ENCODE measurements around the gene LDB2.
A peak's percentile ranks its signal among the peaks of the same experiment; 100 is the strongest.

LDB2 gene

GRCh38 chr4:16682975-16683374 lies 215.5 kb downstream of the LDB2 start:
- DNase-seq: no peak

GRCh38 chr4:16677001-16677944 lies 221.2 kb downstream of the LDB2 start:
- DNase-seq: no peak

- DNase-seq: no peak
Observed at GRCh38 chr4:16676230-16676770, 222.1 kb downstream of the LDB2 start.

GRCh38 chr4:16674082-16674481 lies 224.4 kb downstream of the LDB2 start:
- no peak for DNase-seq

GRCh38 chr4:16672421-16672820 lies 226.0 kb downstream of the LDB2 start:
- DNase-seq: no peak

GRCh38 chr4:16671741-16672140 lies 226.7 kb downstream of the LDB2 start:
- no peak for DNase-seq

- no peak for DNase-seq
Observed at GRCh38 chr4:16670727-16671126, 227.7 kb downstream of the LDB2 start.

- no peak for DNase-seq
Observed at GRCh38 chr4:16669036-16669435, 229.4 kb downstream of the LDB2 start.

- DNase-seq: no peak
Observed at GRCh38 chr4:16668488-16668887, 230.0 kb downstream of the LDB2 start.

GRCh38 chr4:16667464-16667863 lies 231.0 kb downstream of the LDB2 start:
- peak; percentile 91 for DNase-seq

- DNase-seq: no peak
Observed at GRCh38 chr4:16665942-16666551, 232.4 kb downstream of the LDB2 start.

- peak; percentile 75 for DNase-seq
Observed at GRCh38 chr4:16663732-16664131, 234.7 kb downstream of the LDB2 start.

- DNase-seq: no peak
Observed at GRCh38 chr4:16663307-16663706, 235.1 kb downstream of the LDB2 start.

- no peak for DNase-seq
Observed at GRCh38 chr4:16661813-16662212, 236.6 kb downstream of the LDB2 start.

GRCh38 chr4:16660656-16661055 lies 237.8 kb downstream of the LDB2 start:
- DNase-seq: no peak

GRCh38 chr4:16659694-16660093 lies 238.8 kb downstream of the LDB2 start:
- DNase-seq: no peak

- peak; percentile 59 for DNase-seq
Observed at GRCh38 chr4:16659079-16659478, 239.4 kb downstream of the LDB2 start.

- no peak for DNase-seq
Observed at GRCh38 chr4:16658183-16658582, 240.3 kb downstream of the LDB2 start.

GRCh38 chr4:16655111-16655510 lies 243.3 kb downstream of the LDB2 start:
- DNase-seq: no peak

- DNase-seq: no peak
Observed at GRCh38 chr4:16652732-16653305, 245.6 kb downstream of the LDB2 start.

GRCh38 chr4:16646459-16646858 lies 252.0 kb downstream of the LDB2 start:
- no peak for DNase-seq

GRCh38 chr4:16643893-16644292 lies 254.6 kb downstream of the LDB2 start:
- DNase-seq: no peak

GRCh38 chr4:16642897-16643296 lies 255.5 kb downstream of the LDB2 start:
- DNase-seq: no peak

All from fibroblast of skin of scalp (primary cell).